Large intestine (tissue), 3 donors: ENCODE results near the gene SPATA9. TPM values are rescaled to one million over a fixed set of nuclear protein-coding genes. Genes with fewer than 3 reads are reported as not detected.
"Not testable (repeated sequence)": the region's sequence is repeated elsewhere in the genome, so short reads cannot be mapped to it uniquely, and the experiment has no call there.

Experiments used
- DNase-seq, 2 donors: peaks; one replicate each; pipeline versions ENCODE4 v3.0.0 to v3.0.0-alpha.2; 2013
- H3K27ac ChIP-seq: one replicate; pipeline ENCODE4 v1.5.1; 2013; ENCODE audit warnings: low read length
- H3K27me3 ChIP-seq: 2 replicates; pipeline ENCODE4 v1.6.1; 2013; ENCODE audit warnings: low read length; ENCODE audit not compliant: control insufficient read depth, insufficient read depth
- H3K36me3 ChIP-seq: 2 replicates; pipeline ENCODE4 v1.6.1; 2013; ENCODE audit warnings: low read length; ENCODE audit not compliant: control insufficient read depth, insufficient read depth
- H3K4me1 ChIP-seq: one replicate; pipeline ENCODE4 v1.6.1; 2013; ENCODE audit warnings: low read length; ENCODE audit not compliant: control insufficient read depth, insufficient read depth
- H3K4me3 ChIP-seq: one replicate; pipeline ENCODE4 v1.5.1; 2013; ENCODE audit warnings: low read length
- H3K9me3 ChIP-seq: one replicate; pipeline ENCODE4 v1.6.1; 2013; ENCODE audit warnings: mild to moderate bottlenecking, low read depth, low read length, moderate library complexity; ENCODE audit not compliant: control insufficient read depth
- WGBS: methylation state at CpG from one replicate; pipeline ENCODE4 v1.1.5; 2013; ENCODE audit warnings: low lambda C conversion rate; ENCODE audit not compliant: insufficient coverage; 5-methylcytosine and 5-hydroxymethylcytosine counted together
- polyA plus RNA-seq: library from polyadenylated mRNA; unstranded; fragments of 120-200 nt; gene quantifications from one replicate; pipeline ENCODE4 v1.2.1, GENCODE V29; 2013

SPATA9 gene
- polyA plus RNA-seq, 1 donor, result 1.1 TPM

DNA sequence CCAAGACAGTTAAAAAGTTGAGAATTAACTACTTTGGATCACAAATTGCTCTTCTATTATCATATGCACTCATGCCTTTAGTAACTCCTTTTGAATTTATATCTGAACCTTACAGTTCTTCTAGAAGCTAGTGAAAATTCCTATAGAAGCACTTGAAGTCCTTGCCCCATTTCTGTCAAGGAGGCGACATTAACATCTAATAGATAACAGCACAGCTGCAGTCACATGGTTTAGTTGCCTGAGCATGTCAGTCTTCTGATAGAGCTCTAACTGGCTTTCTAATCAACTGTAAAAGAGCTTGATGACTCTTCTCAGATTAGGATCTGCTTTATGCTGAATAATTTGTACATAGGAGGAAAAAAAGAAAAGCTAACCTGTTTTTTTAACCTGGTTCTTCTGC, 27.2 kb downstream of the SPATA9 start:
- H3K27me3 ChIP-seq, result no peaks in the 10 kb centered on the region
- H3K36me3 ChIP-seq, result no peaks in the 10 kb centered on the region
- WGBS, result no CpG with 5 or more reads among the region's 1 CpG
- no peak overlapping the region for H3K4me3 ChIP-seq
- no peaks in the 10 kb centered on the region for H3K4me1 ChIP-seq
- H3K27ac ChIP-seq, result no peak overlapping the region
- no peak for DNase-seq
- H3K9me3 ChIP-seq, result no peaks in the 10 kb centered on the region

DNA sequence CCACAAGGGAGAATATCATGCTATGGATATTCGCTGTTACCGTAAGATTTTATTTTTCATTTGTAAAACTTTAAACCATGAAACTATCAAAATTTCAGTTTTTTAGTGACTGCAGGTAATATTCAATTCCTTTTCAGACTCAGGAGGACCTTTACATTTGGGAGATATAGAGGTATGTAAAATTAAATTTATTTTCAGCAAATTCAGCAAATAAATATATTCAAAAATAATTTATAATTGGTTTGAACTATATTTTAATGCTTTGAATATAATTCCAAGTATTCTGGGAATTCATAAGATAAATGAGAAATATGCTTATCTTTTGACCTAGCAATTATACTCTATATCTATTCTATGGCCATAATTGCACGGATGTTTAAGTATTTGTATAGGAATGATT, 28.6 kb downstream of the SPATA9 start:
- no peaks in the 10 kb centered on the region for H3K27me3 ChIP-seq
- H3K4me3 ChIP-seq, result no peak overlapping the region
- no peaks in the 10 kb centered on the region for H3K9me3 ChIP-seq
- 100% methylated on average over 1 of the region's 3 CpGs for WGBS
- H3K4me1 ChIP-seq, result no peaks in the 10 kb centered on the region
- H3K27ac ChIP-seq, result no peak overlapping the region
- no peak for DNase-seq
- H3K36me3 ChIP-seq, result no peaks in the 10 kb centered on the region

DNA sequence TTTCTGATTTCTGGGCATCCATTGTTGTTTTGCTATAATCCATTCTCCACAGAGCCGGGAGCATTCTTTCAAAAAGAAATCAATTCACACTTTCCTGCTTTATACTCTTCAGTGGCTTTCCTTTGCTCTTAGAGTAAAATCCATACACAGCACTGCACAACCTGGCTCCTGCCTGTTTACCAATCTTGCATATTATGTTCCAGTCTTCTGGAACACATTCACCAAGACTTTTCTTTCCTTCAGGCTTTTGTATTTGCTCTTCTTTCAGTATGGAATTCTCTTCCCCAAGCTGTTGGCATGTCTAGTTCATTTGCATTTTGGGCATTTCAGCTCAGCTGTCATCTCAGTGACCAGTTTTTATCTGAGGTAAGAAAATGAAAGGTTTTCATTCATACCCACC, 29.9 kb downstream of the SPATA9 start:
- Histone ChIP-seq H3K9me3 (no peaks in the 10 kb centered on the region), H3K27me3 (no peaks in the 10 kb centered on the region), H3K27ac (no peak overlapping the region), H3K36me3 (no peaks in the 10 kb centered on the region), H3K4me1 (no peaks in the 10 kb centered on the region), H3K4me3 (no peak overlapping the region)
- no peak for DNase-seq
- 100% methylated on average over 1 of the region's 1 CpG for WGBS

DNA sequence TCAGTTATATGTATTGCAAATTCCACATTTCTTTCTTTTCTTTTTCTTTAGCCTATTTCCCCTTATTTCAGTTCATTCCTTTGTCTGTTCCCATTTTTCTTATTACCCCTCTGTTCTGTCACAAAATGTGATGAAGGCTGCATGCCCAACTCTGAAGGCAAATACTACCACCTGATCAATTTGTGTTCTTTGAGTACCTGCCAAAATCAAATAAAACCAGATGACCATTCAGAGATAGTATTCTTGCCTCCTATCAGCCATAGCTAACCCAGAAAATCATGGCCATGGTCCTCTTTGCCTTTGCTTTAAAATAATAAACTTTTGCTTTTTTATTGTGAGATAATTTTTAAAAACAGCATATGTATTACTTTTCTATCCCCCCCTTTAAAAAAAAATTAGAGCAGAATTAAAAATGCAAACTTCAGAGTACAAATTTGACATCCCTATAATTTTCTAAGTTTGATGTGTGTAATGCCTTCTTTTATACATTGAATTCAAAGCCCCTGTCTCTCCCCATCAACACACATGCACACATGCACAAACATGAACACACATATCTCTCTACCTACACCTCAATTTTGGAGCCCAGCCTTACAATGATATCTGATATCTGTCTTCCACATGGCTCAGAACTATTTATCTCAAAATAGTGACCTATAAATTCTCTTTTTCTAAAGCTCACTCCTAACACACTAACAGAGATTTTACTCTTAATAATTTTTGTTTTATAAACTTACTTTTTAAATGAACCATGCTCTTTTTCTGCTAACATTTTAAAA, 32.8 kb downstream of the SPATA9 start:
- Histone ChIP-seq H3K4me1 (peaks cover 6% of the 10 kb centered on the region), H3K27me3 (no peaks in the 10 kb centered on the region), H3K36me3 (no peaks in the 10 kb centered on the region), H3K9me3 (peaks cover 3% of the 10 kb centered on the region), H3K4me3 (no peak overlapping the region), H3K27ac (no peak overlapping the region)
- no peak for DNase-seq

DNA sequence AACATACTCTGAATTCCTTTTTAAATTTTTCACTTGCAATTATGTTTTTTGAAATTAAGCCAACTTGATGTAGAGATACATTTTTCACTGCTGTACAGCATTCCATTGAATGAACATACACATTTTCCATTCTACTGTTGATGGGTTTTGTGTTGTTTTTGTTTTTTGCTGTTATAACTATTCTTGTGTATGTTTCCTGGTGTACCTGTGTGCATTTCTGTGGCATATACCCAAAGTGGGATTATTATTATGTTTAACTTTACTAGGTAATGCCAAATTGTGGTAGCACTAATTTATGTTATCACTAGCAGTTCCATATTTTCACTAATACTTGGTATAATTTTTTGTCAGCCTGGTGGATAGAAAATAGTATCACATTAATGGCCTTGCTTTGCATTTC, 33.5 kb downstream of the SPATA9 start:
- Histone ChIP-seq H3K4me3 (no peak overlapping the region), H3K9me3 (peaks cover 3% of the 10 kb centered on the region), H3K36me3 (no peaks in the 10 kb centered on the region), H3K27ac (no peak overlapping the region), H3K27me3 (no peaks in the 10 kb centered on the region), H3K4me1 (peaks cover 6% of the 10 kb centered on the region)
- DNase-seq, result no peak

DNA sequence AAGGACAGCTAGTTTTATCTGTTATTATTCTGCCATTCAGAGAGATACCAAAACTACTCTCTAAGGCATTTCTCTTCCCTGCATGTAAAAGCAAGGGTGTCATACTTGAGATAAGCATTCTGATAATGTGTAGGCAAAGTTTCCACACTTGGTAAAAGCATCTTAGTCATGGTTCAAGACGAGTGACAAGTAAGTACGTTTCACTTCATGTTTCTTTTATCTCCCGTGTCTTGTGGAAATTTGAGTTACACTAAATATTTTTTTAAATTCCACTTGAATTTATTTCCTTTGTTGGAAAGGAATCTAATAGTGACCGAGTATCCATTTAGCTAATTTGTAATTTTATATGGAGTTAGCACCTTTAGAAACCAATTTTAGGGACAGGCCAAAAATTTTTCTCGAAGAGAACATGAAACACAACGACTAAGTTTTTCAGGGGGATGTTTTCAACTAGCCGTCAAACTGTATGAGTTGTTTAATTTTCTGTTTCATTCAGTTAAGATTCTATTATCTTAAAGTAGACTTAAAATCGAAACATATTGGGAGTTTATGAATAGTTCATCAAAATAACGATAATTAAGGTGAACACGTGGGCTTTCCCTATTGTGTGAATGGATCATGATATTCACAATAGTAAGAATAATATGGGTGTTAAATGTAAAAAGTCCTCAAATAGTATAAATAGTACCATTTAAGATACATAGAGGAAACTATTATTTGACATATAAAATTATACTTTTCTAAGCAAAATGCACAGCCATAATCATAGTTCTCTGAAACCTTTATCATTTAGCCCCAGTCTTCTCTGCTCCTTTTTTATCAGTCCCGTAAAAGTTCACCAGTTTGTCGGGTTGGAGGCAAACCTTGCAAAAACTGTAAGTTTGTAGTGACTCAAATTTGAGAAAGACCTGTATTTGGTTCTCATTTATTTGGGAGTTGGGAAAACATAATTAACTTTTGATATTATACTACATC, 34.6 kb downstream of the SPATA9 start:
- H3K27ac ChIP-seq, result peak overlapping the region; percentile 84
- H3K36me3 ChIP-seq, result no peaks in the 10 kb centered on the region
- no peak for DNase-seq
- H3K4me3 ChIP-seq, result no peak overlapping the region
- no peaks in the 10 kb centered on the region for H3K27me3 ChIP-seq
- H3K4me1 ChIP-seq, result peaks cover 6% of the 10 kb centered on the region
- WGBS, result 88% methylated on average over 7 of the region's 12 CpGs
- peaks cover 3% of the 10 kb centered on the region for H3K9me3 ChIP-seq

DNA sequence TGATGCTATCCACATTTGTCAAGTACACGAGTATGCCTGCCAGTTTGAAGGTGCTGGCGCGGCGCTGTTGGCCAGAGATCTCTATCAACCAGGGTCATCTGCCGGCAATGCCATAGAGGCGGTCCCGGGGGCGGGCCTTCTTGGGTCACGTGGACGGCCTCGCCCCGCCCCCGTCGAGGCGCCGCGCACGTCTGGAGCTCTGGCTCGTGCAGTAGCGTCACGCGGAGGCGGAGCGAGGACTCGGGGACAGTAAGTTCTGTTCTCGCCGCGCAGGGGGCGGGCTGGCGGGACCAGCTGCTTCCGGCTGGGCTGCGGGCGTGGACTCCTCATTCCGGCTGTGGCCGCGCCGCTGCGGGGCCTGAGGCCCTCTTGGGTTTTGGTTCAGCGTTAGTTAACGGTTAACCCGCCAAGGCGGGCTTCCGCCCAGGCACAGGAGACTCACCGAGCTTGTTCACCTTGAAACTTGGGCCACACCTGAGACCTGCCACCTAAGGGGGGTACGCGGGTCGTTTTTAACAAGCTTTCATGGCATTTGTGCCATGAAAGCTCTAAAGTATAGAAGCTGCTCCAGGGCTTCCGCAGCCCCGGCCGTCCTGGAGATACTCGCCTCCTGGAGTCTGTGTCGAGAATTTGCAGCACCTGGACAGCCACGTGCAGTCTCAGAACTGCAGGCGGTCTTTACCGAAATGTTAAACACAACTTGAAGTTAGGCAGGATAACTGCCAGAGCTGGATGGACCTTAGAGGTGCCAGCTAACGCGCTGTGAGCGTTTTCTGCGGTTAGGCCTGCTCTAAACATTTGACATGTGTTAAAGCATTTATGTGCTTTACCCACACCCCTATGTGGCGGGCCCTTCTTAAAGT, 36.0 kb downstream of the SPATA9 start, which contains the start of gene RFESD:
TSS of gene RFESD (plus strand) at position 209 of the 863 bp plus-strand sequence. CDS start 5,495 bp downstream, outside the sequence.
- DNase-seq, result peak; percentile 99
- no peaks in the 10 kb centered on the region for H3K27me3 ChIP-seq
- H3K27ac ChIP-seq, result peak within 1 kb of the TSS; percentile 84
- H3K4me1 ChIP-seq, result peaks cover 15% of the 10 kb centered on the region
- no CpG with 5 or more reads among the region's 60 CpGs for WGBS
- peak within 1 kb of the TSS; percentile 58 for H3K4me3 ChIP-seq
- no peaks in the 10 kb centered on the region for H3K36me3 ChIP-seq
- H3K9me3 ChIP-seq, result peaks cover 3% of the 10 kb centered on the region

DNA sequence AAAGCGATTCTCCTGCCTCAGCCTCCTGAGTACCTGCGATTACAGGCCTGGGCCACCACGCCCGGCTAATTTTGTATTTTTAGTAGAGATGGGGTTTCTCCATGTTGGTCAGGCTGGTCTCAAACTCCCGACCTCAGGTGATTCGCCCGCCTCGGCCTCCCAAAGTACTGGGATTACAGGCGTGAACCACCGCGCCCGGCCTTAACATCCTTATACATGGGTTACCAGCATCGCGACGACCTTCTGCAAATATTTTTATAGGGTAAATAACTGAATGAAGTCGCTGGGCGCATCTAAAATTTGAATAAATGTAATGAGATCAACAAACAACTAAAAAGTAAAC, 36.6 kb downstream of the SPATA9 start:
- not testable (repeated sequence) for DNase-seq, H3K27me3 ChIP-seq, H3K9me3 ChIP-seq, H3K36me3 ChIP-seq
- peaks cover 21% of the 10 kb centered on the region for H3K4me1 ChIP-seq
- peak overlapping the region; percentile 84 for H3K27ac ChIP-seq
- WGBS, result no CpG with 5 or more reads among the region's 17 CpGs
- H3K4me3 ChIP-seq, result peak overlapping the region; percentile 58

DNA sequence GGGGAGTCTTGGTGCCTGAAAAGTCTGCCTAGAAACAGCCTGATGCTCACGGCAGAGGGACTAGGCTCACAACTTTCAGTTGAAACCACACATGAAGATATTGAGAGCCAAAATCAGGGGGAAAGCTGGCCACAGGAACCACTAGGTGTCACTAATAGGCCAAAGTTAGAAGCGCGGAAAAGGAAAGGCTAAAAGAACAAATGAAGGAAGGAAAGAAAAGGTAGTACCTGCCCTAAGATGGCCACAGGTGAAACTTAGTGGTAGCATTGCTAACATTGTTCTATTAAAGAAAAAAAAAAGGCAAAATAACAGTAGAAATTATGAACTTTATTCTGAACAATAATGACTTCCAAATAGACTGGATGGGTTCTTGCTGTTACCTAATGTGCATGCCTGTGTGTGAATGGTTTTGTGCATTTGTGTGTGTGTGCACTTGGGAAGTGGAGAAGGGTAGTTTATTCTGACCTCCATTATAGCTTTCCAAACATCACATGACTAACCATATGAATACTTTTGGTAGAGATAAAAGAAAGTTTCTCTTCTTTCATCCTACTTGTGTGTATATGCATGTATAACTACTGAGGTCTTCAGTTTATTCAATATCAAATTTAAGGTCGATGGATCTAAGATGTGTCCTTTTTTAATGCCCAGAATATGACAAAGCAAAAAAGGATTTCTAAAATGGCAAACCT, 38.3 kb downstream of the SPATA9 start:
- Histone ChIP-seq H3K9me3 (peaks cover 3% of the 10 kb centered on the region), H3K4me1 (peaks cover 27% of the 10 kb centered on the region), H3K36me3 (no peaks in the 10 kb centered on the region), H3K27me3 (no peaks in the 10 kb centered on the region), H3K4me3 (no peak overlapping the region), H3K27ac (no peak overlapping the region)
- DNase-seq, result peak in 1 of 2 donors; percentile 62
- 8% methylated on average over 2 of the region's 4 CpGs for WGBS
